Type B pancreatic cell (in vitro differentiated cells): ENCODE results near the gene OGFR. TPM values are rescaled to one million over a fixed set of nuclear protein-coding genes. Genes with fewer than 3 reads are reported as not detected.
"Not testable (repeated sequence)": the region's sequence is repeated elsewhere in the genome, so short reads cannot be mapped to it uniquely, and the experiment has no call there.

Experiments
- DNase-seq: peaks from one replicate; pipeline ENCODE4 v3.0.0; 2021; ENCODE audit warnings: mixed read lengths; ENCODE audit not compliant: unreplicated experiment; ENCODE audit errors: extremely low spot score
- H3K27ac Mint-ChIP-seq: 2 replicates; pipeline ENCODE4 v1.8.0; 2021; ENCODE audit warnings: mild to moderate bottlenecking, mixed read lengths
- H3K27me3 Mint-ChIP-seq: 2 replicates; pipeline ENCODE4 v1.8.0; 2021; ENCODE audit warnings: mixed read lengths
- H3K36me3 Mint-ChIP-seq: 2 replicates; pipeline ENCODE4 v1.8.0; 2021; ENCODE audit warnings: mixed read lengths
- H3K4me1 Mint-ChIP-seq: one replicate; pipeline ENCODE4 v1.8.0; 2021; ENCODE audit warnings: mixed read lengths; ENCODE audit not compliant: unreplicated experiment
- H3K4me3 Mint-ChIP-seq: 2 replicates; pipeline ENCODE4 v1.8.0; 2021; ENCODE audit warnings: mild to moderate bottlenecking, mixed read lengths
- H3K9me3 Mint-ChIP-seq: 2 replicates; pipeline ENCODE4 v1.8.0; 2021; ENCODE audit warnings: mixed read lengths
- CTCF ChIP-seq: fragments of 200-600 bp; sonication (generic); conservative IDR thresholded peaks from 2 replicates; pipeline ENCODE4 v1.5.0; 2021; ENCODE audit warnings: antibody characterized with exemption, mild to moderate bottlenecking
- total RNA-seq: library from RNA; stranded (reverse); gene quantifications from 2 replicates; pipeline ENCODE4 v1.2.1, GENCODE V29; 2021; ENCODE audit warnings: low replicate concordance

OGFR gene
- total RNA-seq, 1 donor from 2014 or later = 42.8 TPM

- no peaks in the 10 kb centered on the region for H3K9me3 Mint-ChIP-seq
- no peak overlapping the region for H3K27ac Mint-ChIP-seq
- no peak overlapping the region for H3K4me3 Mint-ChIP-seq
- no peaks in the 10 kb centered on the region for H3K4me1 Mint-ChIP-seq
- DNase-seq = no peak
- TF ChIP-seq CTCF = no peak
- no peaks in the 10 kb centered on the region for H3K27me3 Mint-ChIP-seq
- peaks cover 15% of the 10 kb centered on the region for H3K36me3 Mint-ChIP-seq
Measured at GRCh38 chr20:62852196-62852595, 47.6 kb downstream of the OGFR start.

GRCh38 chr20:62852841-62853240 lies 48.2 kb downstream of the OGFR start:
- Mint-ChIP-seq H3K4me1 (no peaks in the 10 kb centered on the region), H3K27me3 (no peaks in the 10 kb centered on the region), H3K36me3 (peaks cover 18% of the 10 kb centered on the region), H3K27ac (no peak overlapping the region), H3K4me3 (no peak overlapping the region), H3K9me3 (no peaks in the 10 kb centered on the region)
- DNase-seq = no peak
- no peak for TF ChIP-seq CTCF

DNA sequence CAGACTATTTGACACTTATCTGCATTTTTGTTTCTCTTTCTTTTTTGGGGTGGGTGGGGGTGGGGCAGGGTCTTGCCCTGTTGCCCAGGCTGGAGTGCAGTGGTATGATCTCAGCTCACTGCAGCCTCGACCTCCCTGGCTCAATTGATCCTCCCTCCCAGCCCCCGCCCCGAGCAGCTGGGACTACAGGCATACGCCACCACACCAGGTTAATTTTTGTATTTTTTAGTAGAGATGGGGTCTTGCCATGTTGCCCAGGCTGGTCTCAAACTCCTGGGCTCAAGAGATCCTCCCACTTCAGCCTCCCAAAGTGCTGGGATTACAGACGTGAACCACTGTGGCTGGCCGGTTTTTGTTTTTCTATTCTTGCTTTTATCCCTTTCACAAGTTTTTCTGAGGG lies 48.7 kb downstream of the OGFR start:
- not testable (repeated sequence) for H3K27ac Mint-ChIP-seq, H3K4me3 Mint-ChIP-seq, DNase-seq, H3K9me3 Mint-ChIP-seq, H3K4me1 Mint-ChIP-seq, H3K27me3 Mint-ChIP-seq
- peaks cover 23% of the 10 kb centered on the region for H3K36me3 Mint-ChIP-seq

- no peak for DNase-seq
- no peaks in the 10 kb centered on the region for H3K9me3 Mint-ChIP-seq
- H3K4me3 Mint-ChIP-seq = no peak overlapping the region
- no peak for TF ChIP-seq CTCF
- H3K27me3 Mint-ChIP-seq = peaks cover 1% of the 10 kb centered on the region
- H3K4me1 Mint-ChIP-seq = peaks cover 2% of the 10 kb centered on the region
- peaks cover 24% of the 10 kb centered on the region for H3K36me3 Mint-ChIP-seq
- H3K27ac Mint-ChIP-seq = no peak overlapping the region
Measured at GRCh38 chr20:62854121-62854520, 49.5 kb downstream of the OGFR start.

DNA sequence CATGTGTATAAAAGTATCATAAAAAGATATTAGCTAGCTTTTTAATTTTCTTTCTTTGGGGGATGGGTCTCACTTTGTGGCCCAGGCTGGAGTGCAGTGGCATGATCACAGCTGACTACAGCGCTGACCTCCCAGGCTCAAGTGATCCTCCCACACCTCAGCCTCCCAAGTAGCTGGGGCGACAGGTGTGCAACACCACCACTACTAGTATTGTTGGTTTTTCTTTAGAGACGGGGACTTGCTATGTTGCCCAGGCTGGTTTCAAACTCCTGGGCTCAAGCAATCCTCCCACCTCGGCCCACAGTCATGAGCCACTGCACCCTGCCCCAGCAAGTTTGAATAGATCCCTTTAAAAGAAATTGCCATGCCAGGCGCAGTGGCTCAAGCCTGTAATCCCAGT lies 50.5 kb downstream of the OGFR start:
- H3K9me3 Mint-ChIP-seq = no peaks in the 10 kb centered on the region
- H3K4me1 Mint-ChIP-seq = peaks cover 10% of the 10 kb centered on the region
- DNase-seq = no peak
- H3K4me3 Mint-ChIP-seq = no peak overlapping the region
- H3K27me3 Mint-ChIP-seq = peaks cover 10% of the 10 kb centered on the region
- peaks cover 24% of the 10 kb centered on the region for H3K36me3 Mint-ChIP-seq
- TF ChIP-seq CTCF = no peak
- no peak overlapping the region for H3K27ac Mint-ChIP-seq

- Mint-ChIP-seq H3K27ac (no peak overlapping the region), H3K27me3 (peaks cover 14% of the 10 kb centered on the region), H3K4me1 (peaks cover 14% of the 10 kb centered on the region), H3K9me3 (no peaks in the 10 kb centered on the region), H3K36me3 (peaks cover 21% of the 10 kb centered on the region), H3K4me3 (no peak overlapping the region)
- no peak for DNase-seq
- no peak for TF ChIP-seq CTCF
Measured at GRCh38 chr20:62856931-62857619, 52.4 kb downstream of the OGFR start.
